Spleen (tissue), 11 donors: ENCODE measurements around the gene TYW1. TPM values are rescaled to one million over a fixed set of nuclear protein-coding genes. Genes with fewer than 3 reads are reported as not detected.
"Not testable (repeated sequence)": the region's sequence is repeated elsewhere in the genome, so short reads cannot be mapped to it uniquely, and the experiment has no call there.

ENCODE experiments used
- DNase-seq: peaks from one replicate; pipeline ENCODE4 v3.0.0-alpha.2; 2020
- H3K27ac ChIP-seq, 8 donors: fragments of 200-600 bp; sonication (generic) in 7 of 8; 1 replicate in 4 of 8; 2 replicates in 4 of 8; pipeline versions ENCODE4 v1.5.0 to v1.8.0; 2016 to 2021; ENCODE audit warnings: inconsistent platforms in 4 of 8, mild to moderate bottlenecking in 4 of 8, moderate library complexity in 1 of 8
- H3K27me3 ChIP-seq, 7 donors: fragments of 200-600 bp; sonication (generic) in 6 of 7; replicated peaks in 1 of 7; 1 replicate in 4 of 7; 2 replicates in 3 of 7; pipeline versions ENCODE4 v1.5.0 to v1.8.0; 2016 to 2021; ENCODE audit warnings: inconsistent platforms in 3 of 7, mild to moderate bottlenecking in 1 of 7
- H3K36me3 ChIP-seq, 6 donors: fragments of 200-600 bp; sonication (generic) in 5 of 6; 1 replicate in 4 of 6; 2 replicates in 2 of 6; pipeline versions ENCODE4 v1.5.0 to v1.8.0; 2016 to 2021; ENCODE audit warnings: inconsistent platforms in 2 of 6
- H3K4me1 ChIP-seq, 6 donors: fragments of 200-600 bp; sonication (generic) in 5 of 6; 1 replicate in 3 of 6; 2 replicates in 3 of 6; pipeline versions ENCODE4 v1.5.0 to v1.8.0; 2016 to 2021; ENCODE audit warnings: inconsistent platforms in 3 of 6
- H3K4me3 ChIP-seq, 8 donors: fragments of 200-600 bp; sonication (generic) in 7 of 8; 1 replicate in 4 of 8; 2 replicates in 4 of 8; pipeline versions ENCODE4 v1.5.0 to v1.8.0; 2016 to 2021; ENCODE audit warnings: inconsistent platforms in 4 of 8, mild to moderate bottlenecking in 4 of 8, moderate library complexity in 2 of 8
- H3K9me3 ChIP-seq, 8 donors: fragments of 200-600 bp; sonication (generic) in 7 of 8; 1 replicate in 4 of 8; 2 replicates in 4 of 8; pipeline versions ENCODE4 v1.5.0 to v1.8.0; 2016 to 2021; ENCODE audit warnings: inconsistent platforms in 4 of 8
- POLR2AphosphoS5 ChIP-seq, 3 donors: sonication (generic); formaldehyde crosslinking; IDR thresholded peaks; one replicate each; pipeline ENCODE4 v1.5.1; 2017; ENCODE audit warnings: antibody characterized with exemption in 3 of 3
- WGBS, 5 donors: extraction: QIAGEN DNeasy Blood & Tissue Kit in 3 of 5; methylation state at CpG; one replicate each; pipeline versions ENCODE4 v1.1.5 to v1.1.7; 2013 to 2018; 5-methylcytosine and 5-hydroxymethylcytosine counted together
- intact Hi-C: fragments of 100-400 bp; cut with DNase I; formaldehyde crosslinking; loops from one replicate; pipeline ENCODE4 v1.15.0; 2023; ENCODE audit warnings: low total_unique reads
- polyA plus RNA-seq, 3 donors: library from polyadenylated mRNA; stranded (reverse); fragments of 200-250 nt; gene quantifications; one replicate each; pipeline ENCODE4 v1.2.1, GENCODE V29; 2013
- total RNA-seq, 7 donors: library from RNA; depleted of rRNA in 3 of 7; stranded (reverse); fragments of >200 nt in 3 of 7; fragmentation: NEBNext Ultra II Directional in 4 of 7; extraction: Animal tissue kit (Norgen Biotek cat#: 25700) in 4 of 7; gene quantifications; one replicate each; pipeline versions ENCODE4 v1.1.0 to v1.2.1, GENCODE V29; 2016 to 2021
- TF ChIP-seq, protein P1 (sequence below), 11 experiments: fragments of 200-600 bp in 7 of 11; fragments of 450-650 bp in 4 of 11; sonication (generic) in 4 of 11; IDR thresholded peaks in 8 of 11; conservative IDR thresholded peaks in 3 of 11; 1 replicate in 7 of 11; 2 replicates in 4 of 11; pipeline versions ENCODE4 v1.4.0 to v1.8.0; 2016 to 2021; ENCODE audit warnings: antibody characterized with exemption in 11 of 11, inconsistent platforms in 4 of 11, mild to moderate bottlenecking in 1 of 11
- donor health status: healthy with polysubstance abuse.
- donor health status: DM: no; HTN: no; CAD: no; lungs with moderate emphysema.
- donor health status: DM: no; HTN: no; CAD: no.
- donor health status: Bipolar disorder and iron deficiency.
- donor health status: healthy.
- donor health status: DM: no; HTN: no; CAD: no.
- donor health status: DM: yes; HTN: yes; CAD: no.

Gene TYW1
- total and polyA plus RNA-seq, 10 donors: 4.9 to 83.6 (median 20.8) TPM

- intact Hi-C loops, H3K4me3 ChIP-seq, H3K36me3 ChIP-seq, H3K27me3 ChIP-seq, DNase-seq, H3K9me3 ChIP-seq: not testable (repeated sequence)
- Histone ChIP-seq H3K27ac (peak overlapping the region in 4 of 8 donors; percentile 31 to 72 (median 54)), H3K4me1 (peaks cover 0 to 14% (median 0%) of the 10 kb centered on the region in 6 donors)
- WGBS, 5 donors: 28 to 55% (median 33%) methylated on average over 5 of the region's 5 CpGs
- TF ChIP-seq POLR2AphosphoS5 (IDR thresholded peaks at IDR 0.05): peak in 1 of 3 donors; percentile 23
These were observed 166.7 kb downstream of the TYW1 start for GRCh38 chr7:67163285-67163684.

DNA sequence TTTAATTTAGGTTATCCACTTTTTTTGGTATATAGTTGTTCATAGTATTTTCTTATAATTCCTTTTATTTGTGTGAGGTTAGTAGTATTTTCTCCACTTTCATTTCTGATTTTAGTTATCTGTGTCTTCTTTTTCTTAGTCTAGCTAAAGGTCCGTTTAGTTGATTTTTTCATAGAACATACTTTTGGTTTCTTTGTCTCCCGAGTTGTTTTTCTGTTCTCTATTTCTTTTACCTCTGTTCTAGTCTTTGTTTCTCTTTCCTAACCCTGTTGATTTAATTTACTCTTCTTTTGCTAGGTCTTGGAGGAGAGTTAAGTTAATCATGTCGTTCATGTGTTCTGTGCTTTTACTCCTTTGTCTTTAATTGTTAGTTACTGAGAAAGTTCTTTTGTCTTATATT is 174.5 kb downstream of the TYW1 start:
- H3K4me3 ChIP-seq, intact Hi-C loops, DNase-seq, H3K27me3 ChIP-seq, H3K4me1 ChIP-seq, H3K27ac ChIP-seq, H3K9me3 ChIP-seq, H3K36me3 ChIP-seq: not testable (repeated sequence)
- 69 to 77% (median 73%) methylated on average over 3 of the region's 3 CpGs for WGBS, 5 donors

GRCh38 chr7:67176730-67177129 is 180.1 kb downstream of the TYW1 start:
- H3K4me1 ChIP-seq, H3K36me3 ChIP-seq, H3K4me3 ChIP-seq, H3K9me3 ChIP-seq, H3K27me3 ChIP-seq, intact Hi-C loops, H3K27ac ChIP-seq, DNase-seq: not testable (repeated sequence)
- TF ChIP-seq, protein P1, sequence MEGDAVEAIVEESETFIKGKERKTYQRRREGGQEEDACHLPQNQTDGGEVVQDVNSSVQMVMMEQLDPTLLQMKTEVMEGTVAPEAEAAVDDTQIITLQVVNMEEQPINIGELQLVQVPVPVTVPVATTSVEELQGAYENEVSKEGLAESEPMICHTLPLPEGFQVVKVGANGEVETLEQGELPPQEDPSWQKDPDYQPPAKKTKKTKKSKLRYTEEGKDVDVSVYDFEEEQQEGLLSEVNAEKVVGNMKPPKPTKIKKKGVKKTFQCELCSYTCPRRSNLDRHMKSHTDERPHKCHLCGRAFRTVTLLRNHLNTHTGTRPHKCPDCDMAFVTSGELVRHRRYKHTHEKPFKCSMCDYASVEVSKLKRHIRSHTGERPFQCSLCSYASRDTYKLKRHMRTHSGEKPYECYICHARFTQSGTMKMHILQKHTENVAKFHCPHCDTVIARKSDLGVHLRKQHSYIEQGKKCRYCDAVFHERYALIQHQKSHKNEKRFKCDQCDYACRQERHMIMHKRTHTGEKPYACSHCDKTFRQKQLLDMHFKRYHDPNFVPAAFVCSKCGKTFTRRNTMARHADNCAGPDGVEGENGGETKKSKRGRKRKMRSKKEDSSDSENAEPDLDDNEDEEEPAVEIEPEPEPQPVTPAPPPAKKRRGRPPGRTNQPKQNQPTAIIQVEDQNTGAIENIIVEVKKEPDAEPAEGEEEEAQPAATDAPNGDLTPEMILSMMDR (IDR thresholded peaks at IDR 0.05 in 8 of 11, conservative IDR thresholded peaks at IDR 0.05 in 3 of 11): peak in 3 of 11 experiments; percentile 20 to 42 (median 31)
- 28 to 63% (median 41%) methylated on average over 6 of the region's 6 CpGs for WGBS, 5 donors

DNA sequence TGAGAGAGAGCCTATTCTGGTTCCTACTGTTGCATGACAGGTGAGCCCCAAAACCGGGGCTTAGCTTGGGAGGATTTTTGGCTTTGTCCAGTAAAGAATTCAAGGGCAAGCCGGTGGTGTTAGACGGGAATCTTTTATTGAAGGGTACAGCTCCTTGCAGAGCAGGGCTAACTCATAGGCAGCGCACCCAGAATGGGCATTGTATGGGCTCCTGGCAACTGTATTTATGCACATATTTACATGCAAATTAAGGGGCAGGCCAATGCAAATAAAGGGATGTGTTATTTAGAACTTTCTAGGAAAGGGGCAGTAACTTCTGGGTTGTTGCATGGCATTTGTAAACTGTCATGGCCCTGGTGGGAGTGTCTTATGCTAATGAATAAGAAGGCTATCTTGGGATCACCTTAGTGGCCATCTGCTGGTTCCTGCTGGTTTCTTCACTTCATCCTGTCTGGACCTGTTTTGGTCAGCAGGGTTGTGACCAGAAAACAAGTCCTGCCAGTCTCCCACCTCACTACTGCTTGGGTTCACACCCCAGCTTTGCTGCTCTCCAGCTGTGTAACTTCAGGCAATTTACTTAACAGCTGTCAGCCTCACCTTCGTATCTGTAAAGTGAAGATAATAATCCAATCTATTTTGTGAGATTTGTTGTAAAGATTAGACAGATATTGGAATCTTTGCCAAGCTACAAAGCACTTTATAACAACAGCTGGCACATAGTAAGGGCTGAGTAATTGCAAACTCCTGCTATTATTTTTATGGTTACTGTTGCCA is 182.5 kb downstream of the TYW1 start:
- H3K4me1 ChIP-seq, H3K27ac ChIP-seq, H3K9me3 ChIP-seq, DNase-seq, intact Hi-C loops, H3K27me3 ChIP-seq, H3K4me3 ChIP-seq: not testable (repeated sequence)
- WGBS, 5 donors: 81 to 93% (median 90%) methylated on average over 3 to 5 of the region's 5 CpGs
- peaks cover 0 to 12% (median 0%) of the 10 kb centered on the region in 6 donors for H3K36me3 ChIP-seq

DNA sequence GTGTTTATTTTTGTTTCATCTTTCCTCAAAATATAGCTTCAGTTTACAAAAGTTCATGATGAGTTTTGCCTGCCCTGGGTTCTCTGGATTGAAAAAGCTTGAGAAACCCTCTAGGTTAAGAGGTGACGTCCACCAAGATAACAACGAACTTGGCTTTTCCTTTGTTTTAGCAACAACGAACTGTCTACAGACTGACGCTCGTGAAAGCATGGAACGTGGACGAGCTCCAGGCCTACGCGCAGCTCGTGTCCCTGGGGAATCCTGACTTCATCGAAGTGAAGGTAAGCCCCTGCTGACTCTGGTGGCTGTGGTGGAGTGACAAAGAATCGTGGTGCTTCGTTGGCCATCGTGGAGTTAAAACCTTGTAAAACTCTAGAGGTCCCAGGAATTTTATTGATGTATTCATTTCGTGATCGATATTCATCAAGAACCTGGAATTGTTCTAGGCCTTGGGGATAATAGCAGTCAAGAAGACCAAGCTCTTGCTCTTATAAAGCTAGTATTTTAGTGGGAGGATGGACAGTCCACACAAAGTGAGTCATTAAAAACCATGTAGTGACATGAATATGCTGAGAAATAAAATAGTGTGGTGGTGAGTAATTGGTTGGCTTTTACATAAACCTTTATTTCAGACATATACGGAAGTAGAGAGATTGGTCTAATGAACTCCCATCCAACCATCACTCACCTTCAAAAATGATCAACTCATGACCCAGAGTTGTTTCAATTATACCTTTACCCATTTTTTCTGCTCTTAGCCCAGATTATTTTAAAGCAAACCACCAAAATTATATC is 186.5 kb downstream of the TYW1 start:
- 94 to 98% (median 95%) methylated on average over 12 to 16 of the region's 17 CpGs for WGBS, 5 donors
- not testable (repeated sequence) for DNase-seq

DNA sequence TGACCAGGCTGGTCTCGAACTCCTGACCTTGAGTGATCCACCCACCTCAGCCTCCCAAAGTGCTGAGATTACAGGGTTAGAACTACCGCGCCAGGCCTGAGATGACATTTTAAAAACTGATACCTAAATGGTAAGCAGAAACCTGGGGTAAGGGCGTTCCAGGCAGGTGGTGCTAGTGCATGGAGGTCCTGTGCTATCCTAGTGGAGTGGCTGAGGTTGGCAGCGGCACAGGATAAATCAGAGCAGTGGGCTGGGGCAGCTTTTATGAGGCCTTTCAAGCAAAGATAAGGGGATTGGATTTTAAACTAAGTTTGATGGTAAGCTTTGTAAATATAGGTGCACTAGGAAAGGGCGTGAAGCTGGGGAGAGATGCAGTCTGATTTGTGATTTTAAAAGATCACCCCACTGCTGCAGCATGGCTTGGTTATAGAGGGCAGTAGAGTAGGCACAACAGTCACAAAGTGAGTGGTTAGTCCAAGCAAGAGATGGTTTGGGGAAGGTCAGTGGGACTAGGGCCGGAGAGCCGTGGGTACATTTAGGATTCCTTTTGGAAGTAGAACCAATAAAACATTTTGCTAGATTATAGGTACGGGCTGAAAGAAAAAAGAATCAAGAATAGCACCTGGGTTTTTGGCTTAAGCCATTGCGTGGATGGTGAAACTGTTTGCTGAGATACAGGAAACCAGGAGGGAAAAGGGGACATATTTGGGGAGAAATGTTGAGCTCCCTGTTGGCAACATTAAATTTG is 188.5 kb downstream of the TYW1 start:
- H3K4me3 ChIP-seq, H3K9me3 ChIP-seq, H3K27me3 ChIP-seq, intact Hi-C loops, DNase-seq, H3K4me1 ChIP-seq, H3K27ac ChIP-seq: not testable (repeated sequence)
- WGBS, 5 donors: 81 to 96% (median 92%) methylated on average over 9 to 10 of the region's 10 CpGs
- H3K36me3 ChIP-seq: peaks cover 0 to 16% (median 0%) of the 10 kb centered on the region in 6 donors

More for the DNA sequence above, 186.5 kb downstream of the TYW1 start:
- intact Hi-C loops, H3K27me3 ChIP-seq, H3K4me1 ChIP-seq, H3K9me3 ChIP-seq, H3K27ac ChIP-seq, H3K4me3 ChIP-seq: not testable (repeated sequence)
- peaks cover 0 to 16% (median 0%) of the 10 kb centered on the region in 6 donors for H3K36me3 ChIP-seq

DNA sequence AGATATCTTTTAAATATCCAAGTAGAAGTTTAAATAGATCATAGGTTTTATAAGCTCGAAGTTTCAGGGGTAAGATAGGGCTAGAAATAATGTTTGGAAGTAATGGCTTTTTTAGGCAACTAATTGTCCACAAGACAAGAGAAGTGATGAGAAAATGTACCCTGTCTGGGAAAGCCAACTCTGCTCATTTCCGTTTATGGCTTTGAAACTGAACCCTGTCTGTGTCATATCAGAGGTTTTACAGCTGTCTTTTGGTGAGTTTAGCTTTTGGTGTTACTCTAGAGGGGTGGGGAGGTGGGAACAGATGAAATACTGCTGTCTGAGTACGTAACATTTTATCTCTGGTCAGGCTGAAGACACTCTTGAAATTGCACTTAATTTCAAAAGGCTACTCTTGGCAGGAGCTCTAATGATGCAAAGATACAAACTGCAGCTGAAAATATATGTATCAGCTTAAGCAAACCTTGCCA is 189.1 kb downstream of the TYW1 start:
- H3K27me3 ChIP-seq, H3K4me1 ChIP-seq, H3K4me3 ChIP-seq, intact Hi-C loops, DNase-seq, H3K27ac ChIP-seq, H3K9me3 ChIP-seq: not testable (repeated sequence)
- H3K36me3 ChIP-seq: peaks cover 0 to 16% (median 0%) of the 10 kb centered on the region in 6 donors
- WGBS, 5 donors: 60 to 76% (median 62%) methylated on average over 2 of the region's 3 CpGs

- H3K27ac ChIP-seq, H3K4me3 ChIP-seq, H3K9me3 ChIP-seq, DNase-seq, H3K27me3 ChIP-seq, H3K36me3 ChIP-seq, H3K4me1 ChIP-seq, intact Hi-C loops: not testable (repeated sequence)
- WGBS, 5 donors: 90 to 99% (median 97%) methylated on average over 8 of the region's 8 CpGs
These were observed 192.5 kb downstream of the TYW1 start for GRCh38 chr7:67189160-67189559.

DNA sequence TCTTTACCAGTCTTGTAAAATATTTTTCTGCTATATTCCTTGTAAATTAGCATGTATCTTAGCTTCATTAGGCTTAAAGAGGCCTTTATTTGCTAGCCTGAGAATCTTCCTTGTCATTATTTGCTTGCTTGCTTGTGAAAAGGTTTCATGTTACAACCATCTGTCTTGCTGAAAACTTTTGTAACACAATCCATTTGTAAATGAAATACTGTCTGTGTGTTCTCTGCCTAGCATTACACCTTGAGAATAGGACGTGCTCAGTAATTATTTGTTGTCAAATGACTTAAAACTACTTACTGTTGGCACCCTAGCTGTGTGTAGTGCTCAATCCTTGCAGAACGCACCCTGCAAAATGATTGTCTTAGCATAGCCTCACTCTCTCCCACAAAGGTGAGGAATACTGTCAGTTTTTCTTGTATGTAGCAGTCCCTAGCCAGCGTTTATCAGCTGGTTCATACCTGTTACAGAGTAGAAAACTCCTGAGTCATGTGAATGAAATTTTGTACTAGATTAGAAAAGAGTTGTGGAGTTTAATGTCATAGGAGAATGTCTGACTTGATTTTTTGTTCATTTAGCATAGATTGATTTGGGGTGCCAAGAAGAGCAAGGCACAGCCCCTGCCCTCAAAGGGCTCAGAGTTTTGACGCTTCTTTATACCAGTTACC is 193.3 kb downstream of the TYW1 start:
- H3K27ac ChIP-seq, intact Hi-C loops, H3K4me1 ChIP-seq, H3K4me3 ChIP-seq, DNase-seq, H3K36me3 ChIP-seq, H3K27me3 ChIP-seq, H3K9me3 ChIP-seq: not testable (repeated sequence)
- WGBS, 5 donors: 89 to 93% (median 91%) methylated on average over 3 to 4 of the region's 4 CpGs
